Measurements from ENCODE around the gene RFTN1. TPM values are rescaled to one million over a fixed set of nuclear protein-coding genes. Genes with fewer than 3 reads are reported as not detected.

The RFTN1 gene
- total and polyA plus RNA-seq, 7 experiments from 2014 or later: 44.8 to 68.8 (median 53.2) TPM

DNA sequence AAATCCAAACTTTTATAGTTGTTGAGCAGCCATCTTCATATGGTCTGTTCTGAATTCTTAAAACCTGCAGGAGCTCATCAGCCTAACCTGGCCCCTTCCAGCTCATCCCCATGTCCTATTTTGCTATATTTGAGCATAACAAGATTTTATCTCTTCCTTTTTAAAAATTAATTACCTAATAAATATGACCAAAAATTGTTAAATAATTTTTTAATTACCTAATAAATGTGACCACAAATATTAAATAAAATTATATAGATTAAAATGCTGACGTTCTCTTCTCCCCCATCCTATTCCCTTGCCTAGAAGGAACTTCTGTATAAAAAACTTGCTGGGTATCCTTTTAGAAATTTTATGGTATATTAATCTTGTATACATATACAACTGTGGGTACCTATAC is 204.8 kb downstream of the RFTN1 start:
- Histone ChIP-seq H3K27me3 (ENCODE audit: control insufficient read depth in 2 of 2, insufficient read depth in 2 of 2, low read length in 2 of 2) (no peaks in the 10 kb centered on the region), H3K36me3 (ENCODE audit: control insufficient read depth in 2 of 3, insufficient read depth in 3 of 3, low read length in 3 of 3) (peaks cover 0 to 42% (median 22%) of the 10 kb centered on the region in 3 experiments), H3K27ac (ENCODE audit: low read depth, low read length) (peak overlapping the region; percentile 48), H3K4me1 (ENCODE audit: control insufficient read depth in 2 of 2, insufficient read depth in 2 of 2, low read length in 2 of 2) (peaks cover 91 to 93% of the 10 kb centered on the region in 2 donors), H3K9me3 (ENCODE audit: control insufficient read depth in 2 of 3, low read length in 3 of 3) (no peaks in the 10 kb centered on the region), H3K4me3 (ENCODE audit: low read length) (no peak overlapping the region)
- intact Hi-C loops (cut with micrococcal nuclease): loop anchor here (1.0 to 10.0 kb wide), 4 partner anchors 7 to 536 kb away; no protein-coding TSS in a partner anchor
- ChIA-PET POLR2A (interaction anchor here (1.2 to 10.6 kb wide), 4 partner anchors 8 to 27 kb away, joined by 5 to 319 read pairs (median 118); no protein-coding TSS in a partner anchor), CTCF (interaction anchor here (2.1 to 3.2 kb wide), 3 partner anchors 11 to 18 kb away, joined by 7 to 18 read pairs (median 9); no protein-coding TSS in a partner anchor)
- H3K36me3 Mint-ChIP-seq: peaks cover 22 to 76% (median 64%) of the 10 kb centered on the region in 5 donors
- no peak for DNase-seq
- H3K27me3 Mint-ChIP-seq: no peaks in the 10 kb centered on the region
- H3K4me3 Mint-ChIP-seq: peak overlapping the region in 8 of 10 donors; percentile 18 to 81 (median 76)
- ATAC-seq: no peak
- peaks cover 75 to 95% (median 92%) of the 10 kb centered on the region in 7 donors for H3K4me1 Mint-ChIP-seq
- H3K9me3 Mint-ChIP-seq: no peaks in the 10 kb centered on the region
- peak overlapping the region; percentile 25 to 97 (median 90) for H3K27ac Mint-ChIP-seq

DNA sequence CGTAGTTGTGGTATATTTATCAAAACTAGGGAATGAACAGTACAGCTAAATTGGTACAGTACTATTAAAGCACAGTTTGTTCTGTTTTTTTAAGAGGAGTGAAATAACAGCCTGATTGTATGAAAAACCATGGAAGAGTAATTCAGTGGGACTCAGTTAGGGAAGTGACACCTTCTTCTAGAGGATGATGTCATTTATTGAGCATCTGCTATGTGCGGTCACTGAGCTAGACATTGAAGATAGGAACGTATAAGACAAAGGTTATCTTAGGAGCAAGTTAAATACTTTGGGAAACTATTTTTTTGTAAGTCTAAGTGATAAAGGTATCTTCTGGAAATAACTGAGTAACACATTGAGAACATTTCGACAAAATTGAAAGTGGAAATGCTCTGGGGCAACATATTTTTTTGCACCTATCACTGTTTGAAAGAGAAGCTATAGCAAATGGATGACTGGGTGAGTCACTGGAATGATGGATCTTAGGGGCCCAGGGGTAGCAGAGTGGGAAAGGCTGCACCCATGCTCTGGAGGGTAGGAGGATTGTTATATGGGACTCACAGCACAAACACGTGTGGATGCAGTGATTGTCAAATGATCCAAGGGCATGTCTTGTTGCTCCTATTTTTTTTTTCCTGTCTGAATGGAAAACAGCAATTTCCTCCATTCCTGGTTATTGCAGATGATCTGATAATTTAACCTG is 205.5 kb downstream of the RFTN1 start:
- H3K27me3 Mint-ChIP-seq: no peaks in the 10 kb centered on the region
- H3K4me3 Mint-ChIP-seq: peak overlapping the region; percentile 8 to 81 (median 76)
- ChIA-PET POLR2A (interaction anchor here (0.9 to 10.6 kb wide), 7 partner anchors 9 to 172 kb away, joined by 3 to 319 read pairs (median 5); no protein-coding TSS in a partner anchor), CTCF (interaction anchor here (0.8 to 3.2 kb wide), 5 partner anchors 9 to 39 kb away, joined by 4 to 18 read pairs (median 7); no protein-coding TSS in a partner anchor)
- H3K4me1 Mint-ChIP-seq: peaks cover 76 to 95% (median 92%) of the 10 kb centered on the region in 7 donors
- intact Hi-C loops (cut with micrococcal nuclease): loop anchor here in 1 of 2 donors (10.0 kb wide), 1 partner anchor 537 kb away; no protein-coding TSS in a partner anchor
- peaks cover 22 to 74% (median 69%) of the 10 kb centered on the region in 5 donors for H3K36me3 Mint-ChIP-seq
- Histone ChIP-seq H3K4me3 (ENCODE audit: low read length) (no peak overlapping the region), H3K36me3 (ENCODE audit: control insufficient read depth in 2 of 3, insufficient read depth in 3 of 3, low read length in 3 of 3) (peaks cover 3 to 35% (median 21%) of the 10 kb centered on the region in 3 experiments), H3K27me3 (ENCODE audit: control insufficient read depth in 2 of 2, insufficient read depth in 2 of 2, low read length in 2 of 2) (no peaks in the 10 kb centered on the region), H3K9me3 (ENCODE audit: control insufficient read depth in 2 of 3, low read length in 3 of 3) (no peaks in the 10 kb centered on the region), H3K27ac (ENCODE audit: low read depth, low read length) (peak overlapping the region; percentile 44), H3K4me1 (ENCODE audit: control insufficient read depth in 2 of 2, insufficient read depth in 2 of 2, low read length in 2 of 2) (peaks cover 91 to 93% of the 10 kb centered on the region in 2 donors)
- peak overlapping the region; percentile 19 to 97 (median 89) for H3K27ac Mint-ChIP-seq
- H3K9me3 Mint-ChIP-seq: no peaks in the 10 kb centered on the region
- DNase-seq (no peak), ATAC-seq (no peak)

DNA sequence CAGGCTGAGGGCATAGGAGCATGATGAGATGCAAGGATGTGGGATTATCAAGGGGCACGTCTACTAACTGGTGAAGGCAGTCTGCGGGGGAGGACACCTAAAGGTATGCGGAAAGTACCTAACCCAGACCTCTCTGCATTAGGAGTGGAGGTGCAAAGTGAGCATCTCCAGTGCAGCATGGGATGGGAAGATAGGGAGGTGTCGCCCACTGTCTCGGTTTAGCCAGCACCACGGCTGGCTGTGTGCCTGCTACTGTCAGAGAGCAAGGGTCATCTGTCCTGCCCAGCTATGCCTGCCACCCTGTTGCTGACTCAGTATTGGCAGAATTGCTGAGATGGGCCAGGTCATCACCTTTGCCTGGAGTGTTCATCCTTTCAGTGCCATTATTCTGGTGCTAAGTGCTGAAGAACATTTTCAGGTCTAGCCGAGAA is 208.4 kb downstream of the RFTN1 start:
- no peaks in the 10 kb centered on the region for H3K9me3 Mint-ChIP-seq
- H3K4me3 Mint-ChIP-seq: peak overlapping the region; percentile 65 to 89 (median 77)
- Histone ChIP-seq H3K4me1 (ENCODE audit: control insufficient read depth in 2 of 2, insufficient read depth in 2 of 2, low read length in 2 of 2) (peaks cover 93 to 94% of the 10 kb centered on the region in 2 donors), H3K27ac (ENCODE audit: low read depth, low read length) (peak overlapping the region; percentile 66), H3K27me3 (ENCODE audit: control insufficient read depth in 2 of 2, insufficient read depth in 2 of 2, low read length in 2 of 2) (no peaks in the 10 kb centered on the region), H3K9me3 (ENCODE audit: control insufficient read depth in 2 of 3, low read length in 3 of 3) (no peaks in the 10 kb centered on the region), H3K36me3 (ENCODE audit: control insufficient read depth in 2 of 3, insufficient read depth in 3 of 3, low read length in 3 of 3) (peaks cover 10 to 34% (median 24%) of the 10 kb centered on the region in 3 experiments), H3K4me3 (ENCODE audit: low read length) (peak overlapping the region; percentile 43)
- peaks cover 76 to 99% (median 96%) of the 10 kb centered on the region in 7 donors for H3K4me1 Mint-ChIP-seq
- DNase-seq: peak in 4 of 9 donors; percentile 38 to 70 (median 52)
- H3K27me3 Mint-ChIP-seq: no peaks in the 10 kb centered on the region
- intact Hi-C loops (cut with micrococcal nuclease): loop anchor here in 1 of 2 donors (10.0 kb wide), 1 partner anchor 540 kb away; no protein-coding TSS in a partner anchor
- H3K27ac Mint-ChIP-seq: peak overlapping the region; percentile 85 to 97 (median 93)
- ATAC-seq: peak; percentile 55
- CTCF ChIA-PET: interaction anchor here (1.2 to 6.1 kb wide), 5 partner anchors 9 to 15 kb away, joined by 5 to 48 read pairs (median 15); no protein-coding TSS in a partner anchor
- peaks cover 22 to 83% (median 78%) of the 10 kb centered on the region in 5 donors for H3K36me3 Mint-ChIP-seq
- POLR2A ChIA-PET: interaction anchor here (1.5 to 10.6 kb wide), 5 partner anchors 12 to 40 kb away, joined by 4 to 319 read pairs (median 47); partner anchors contain the start of genes DPH3 and OXNAD1

DNA sequence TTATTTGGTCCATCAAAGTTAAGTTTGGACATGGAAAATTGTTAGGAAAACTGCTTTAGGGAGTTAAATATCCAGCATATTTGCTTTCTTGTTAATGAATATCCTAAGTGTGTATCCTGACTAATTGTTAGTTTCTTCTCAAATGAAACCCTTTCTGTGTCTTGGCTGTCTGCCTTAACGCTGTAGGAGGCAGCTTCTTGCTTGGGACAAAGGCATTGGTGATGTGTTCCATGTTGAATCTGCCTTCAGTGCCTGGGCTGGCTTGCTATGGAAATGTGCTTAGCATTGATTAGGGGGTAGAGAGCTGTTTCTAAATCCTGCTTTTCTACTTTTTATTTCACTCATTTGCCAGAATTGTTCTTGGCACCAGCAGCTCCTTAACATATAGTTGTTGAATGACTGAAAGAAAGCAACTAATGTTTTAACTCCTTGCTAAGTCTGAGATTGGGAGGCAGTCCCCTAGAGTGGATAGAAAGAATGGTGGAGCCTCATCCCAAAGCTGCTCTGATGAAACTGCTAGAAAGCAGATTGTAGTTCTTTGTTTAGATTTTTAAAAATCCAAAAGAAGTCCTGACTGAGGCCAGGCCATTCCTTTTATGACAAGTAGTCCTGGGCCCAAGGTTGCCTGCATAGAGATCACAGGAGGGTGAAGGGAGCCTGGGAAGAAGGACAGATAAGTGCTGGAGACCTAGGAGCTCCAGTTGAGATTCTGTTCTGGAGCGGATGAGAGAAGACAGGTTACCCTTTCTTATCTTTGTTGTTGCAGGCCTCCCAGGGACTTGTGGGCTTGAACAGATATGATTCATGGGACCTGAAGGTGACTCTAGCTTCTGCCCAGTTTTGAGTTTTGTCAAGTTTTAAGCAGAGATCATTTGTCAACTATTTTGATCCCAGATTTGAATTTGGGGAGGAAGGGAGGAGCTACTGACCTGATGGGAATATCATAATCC is 209.2 kb downstream of the RFTN1 start:
- peaks cover 22 to 77% (median 72%) of the 10 kb centered on the region in 5 donors for H3K36me3 Mint-ChIP-seq
- CTCF ChIA-PET: interaction anchor here (1.2 to 6.1 kb wide), 6 partner anchors 9 to 16 kb away, joined by 3 to 48 read pairs (median 13); no protein-coding TSS in a partner anchor
- H3K36me3 ChIP-seq (ENCODE audit: control insufficient read depth in 2 of 3, insufficient read depth in 3 of 3, low read length in 3 of 3): peaks cover 10 to 29% (median 24%) of the 10 kb centered on the region in 3 experiments
- peak overlapping the region; percentile 85 to 97 (median 93) for H3K27ac Mint-ChIP-seq
- H3K9me3 ChIP-seq (ENCODE audit: control insufficient read depth in 2 of 3, low read length in 3 of 3): no peaks in the 10 kb centered on the region
- H3K27me3 ChIP-seq (ENCODE audit: control insufficient read depth in 2 of 2, insufficient read depth in 2 of 2, low read length in 2 of 2): no peaks in the 10 kb centered on the region
- peak overlapping the region; percentile 43 for H3K4me3 ChIP-seq (ENCODE audit: low read length)
- peak overlapping the region; percentile 66 for H3K27ac ChIP-seq (ENCODE audit: low read depth, low read length)
- no peaks in the 10 kb centered on the region for H3K9me3 Mint-ChIP-seq
- peaks cover 76 to 99% (median 96%) of the 10 kb centered on the region in 7 donors for H3K4me1 Mint-ChIP-seq
- intact Hi-C loops (cut with micrococcal nuclease): loop anchor here (5.0 to 10.0 kb wide), 4 partner anchors 33 to 583 kb away; no protein-coding TSS in a partner anchor
- peak overlapping the region; percentile 65 to 89 (median 77) for H3K4me3 Mint-ChIP-seq
- POLR2A ChIA-PET: interaction anchor here (0.6 to 10.6 kb wide), 8 partner anchors 12 to 210 kb away, joined by 3 to 319 read pairs (median 8); partner anchors contain the start of genes DPH3 and OXNAD1
- DNase-seq (no peak), ATAC-seq (no peak)
- H3K4me1 ChIP-seq (ENCODE audit: control insufficient read depth in 2 of 2, insufficient read depth in 2 of 2, low read length in 2 of 2): peaks cover 93 to 94% of the 10 kb centered on the region in 2 donors
- no peaks in the 10 kb centered on the region for H3K27me3 Mint-ChIP-seq

DNA sequence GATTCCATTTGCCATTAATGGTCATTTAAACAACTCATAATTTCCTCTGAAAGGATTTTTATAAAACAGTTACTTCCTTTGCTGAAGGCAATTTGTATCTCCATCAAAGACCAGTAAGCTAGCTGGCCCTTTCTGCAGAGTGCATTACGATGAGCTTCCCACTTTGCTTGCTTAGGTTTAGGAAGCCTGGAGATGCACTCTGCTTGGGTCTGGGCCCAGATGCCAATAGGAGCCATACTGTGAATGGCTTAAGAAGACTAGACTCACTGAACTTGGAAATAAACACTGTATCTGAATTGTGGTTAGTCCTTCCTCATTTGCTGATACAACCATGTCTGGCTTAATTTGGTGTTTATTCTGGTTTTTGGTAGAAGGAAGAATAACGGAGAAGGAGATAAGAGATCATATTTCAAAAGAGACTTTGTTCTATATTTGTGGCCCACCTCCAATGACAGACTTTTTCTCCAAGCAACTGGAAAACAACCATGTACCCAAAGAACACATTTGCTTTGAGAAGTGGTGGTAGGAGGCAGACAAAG is 210.4 kb downstream of the RFTN1 start:
- Histone ChIP-seq H3K4me1 (ENCODE audit: control insufficient read depth in 2 of 2, insufficient read depth in 2 of 2, low read length in 2 of 2) (peaks cover 89 to 95% of the 10 kb centered on the region in 2 donors), H3K36me3 (ENCODE audit: control insufficient read depth in 2 of 3, insufficient read depth in 3 of 3, low read length in 3 of 3) (peaks cover 10 to 28% (median 19%) of the 10 kb centered on the region in 3 experiments), H3K4me3 (ENCODE audit: low read length) (peak overlapping the region; percentile 48), H3K9me3 (ENCODE audit: control insufficient read depth in 2 of 3, low read length in 3 of 3) (no peaks in the 10 kb centered on the region), H3K27ac (ENCODE audit: low read depth, low read length) (peak overlapping the region; percentile 66), H3K27me3 (ENCODE audit: control insufficient read depth in 2 of 2, insufficient read depth in 2 of 2, low read length in 2 of 2) (no peaks in the 10 kb centered on the region)
- no peak for DNase-seq
- H3K9me3 Mint-ChIP-seq: no peaks in the 10 kb centered on the region
- POLR2A ChIA-PET: interaction anchor here (0.6 to 10.6 kb wide), 7 partner anchors 11 to 81 kb away, joined by 3 to 319 read pairs (median 13); partner anchors contain the start of genes DPH3 and OXNAD1
- CTCF ChIA-PET: interaction anchor here (1.4 to 6.1 kb wide), 6 partner anchors 11 to 18 kb away, joined by 3 to 48 read pairs (median 8); no protein-coding TSS in a partner anchor
- H3K4me1 Mint-ChIP-seq: peaks cover 76 to 99% (median 96%) of the 10 kb centered on the region in 7 donors
- ATAC-seq: no peak
- intact Hi-C loops (cut with micrococcal nuclease): loop anchor here (5.0 to 10.0 kb wide), 4 partner anchors 34 to 584 kb away; no protein-coding TSS in a partner anchor
- H3K36me3 Mint-ChIP-seq: peaks cover 26 to 79% (median 77%) of the 10 kb centered on the region in 5 donors
- H3K4me3 Mint-ChIP-seq: peak overlapping the region; percentile 78 to 96 (median 92)
- H3K27me3 Mint-ChIP-seq: no peaks in the 10 kb centered on the region
- peak overlapping the region; percentile 68 to 98 (median 93) for H3K27ac Mint-ChIP-seq

Data from naive thymus-derived CD4-positive, alpha-beta T cell (primary cell).